H1 (cell line): ENCODE measurements around the gene RNASET2. TPM values are rescaled to one million over a fixed set of nuclear protein-coding genes. Genes with fewer than 3 reads are reported as not detected.

Experiments
- CTCF ChIA-PET: fragments of 300-600 bp; sonication (Branson Sonifier 250); formaldehyde crosslinking; loops from one replicate; lab custom pipeline; 2021; ENCODE audit not compliant: partially characterized antibody; lab: Charles Lee
- POLR2A ChIA-PET: fragments of 300-600 bp; sonication (Branson Sonifier 250); formaldehyde crosslinking; loops from one replicate; lab custom pipeline; 2021; ENCODE audit warnings: inconsistent platforms; ENCODE audit not compliant: partially characterized antibody; lab: Charles Lee
- DNase-seq, 2 experiments: peaks; one replicate each; pipeline versions ENCODE4 v3.0.0 to v3.0.0-alpha.2; 2010 to 2022; ENCODE audit warnings: low spot score in 2 of 2, low read depth in 1 of 2, mixed read lengths in 1 of 2
- FAIRE-seq: peaks from 2 replicates; lab custom pipeline; 2011; peaks lifted over from hg19 to GRCh38; lab: Jason Lieb, UNC
- H2AFZ ChIP-seq: 2 replicates; pipeline ENCODE4 v1.8.1; 2012; ENCODE audit warnings: low read length, inconsistent platforms
- H2AK5ac ChIP-seq: 2 replicates; pipeline ENCODE4 v1.6.1; 2013; ENCODE audit warnings: low read depth, low read length
- H2BK120ac ChIP-seq: replicated peaks from 2 replicates; pipeline ENCODE3; 2013; ENCODE audit warnings: low read depth, low read length, inconsistent platforms
- H2BK12ac ChIP-seq: 2 replicates; pipeline ENCODE4 v1.6.1; 2013; ENCODE audit warnings: low read depth, low read length
- H2BK15ac ChIP-seq: 2 replicates; pipeline ENCODE4 v1.6.1; 2013; ENCODE audit warnings: low read length
- H2BK20ac ChIP-seq: 2 replicates; pipeline ENCODE4 v1.6.1; 2013; ENCODE audit warnings: low read length
- H2BK5ac ChIP-seq: 2 replicates; pipeline ENCODE4 v1.6.1; 2013; ENCODE audit warnings: low read depth, low read length
- H3K14ac ChIP-seq: 2 replicates; pipeline ENCODE4 v1.6.1; 2013; ENCODE audit warnings: inconsistent platforms; ENCODE audit not compliant: insufficient read length
- H3K18ac ChIP-seq: 2 replicates; pipeline ENCODE4 v1.6.1; 2013; ENCODE audit warnings: low read length; ENCODE audit errors: extremely low read depth
- H3K23ac ChIP-seq: 2 replicates; pipeline ENCODE4 v1.6.1; 2013; ENCODE audit warnings: inconsistent platforms; ENCODE audit not compliant: insufficient read length
- H3K23me2 ChIP-seq: 2 replicates; pipeline ENCODE4 v1.6.1; 2013; ENCODE audit warnings: low read depth, low read length
- H3K27ac ChIP-seq: 2 replicates; pipeline ENCODE4 v1.6.1; 2011; ENCODE audit warnings: low read depth, low read length, inconsistent platforms
- H3K27me3 ChIP-seq, 4 experiments: replicated peaks in 1 of 4; 1 replicate in 1 of 4; 2 replicates in 3 of 4; pipeline versions ENCODE4 v1.6.1 to v1.8.1; 2011 to 2013; ENCODE audit warnings: low read length in 3 of 4, mild to moderate bottlenecking in 3 of 4, inconsistent platforms in 2 of 4, mixed read lengths in 2 of 4, moderate library complexity in 1 of 4; ENCODE audit not compliant: control insufficient read depth in 3 of 4, insufficient read depth in 3 of 4; ENCODE audit errors: extremely low read depth in 1 of 4
- H3K36me3 ChIP-seq, 4 experiments: 2 replicates each; pipeline versions ENCODE4 v1.6.1 to v1.8.1; 2011 to 2013; ENCODE audit warnings: mild to moderate bottlenecking in 4 of 4, low read length in 3 of 4, moderate library complexity in 2 of 4, control low read depth in 1 of 4, inconsistent platforms in 1 of 4; ENCODE audit not compliant: insufficient read depth in 4 of 4, control insufficient read depth in 2 of 4
- H3K4ac ChIP-seq: replicated peaks from 2 replicates; pipeline ENCODE3; 2013; ENCODE audit warnings: low read length, low read depth, mixed read lengths, inconsistent platforms; ENCODE audit not compliant: insufficient read length
- H3K4me1 ChIP-seq, 4 experiments: replicated peaks in 1 of 4; 1 replicate in 1 of 4; 2 replicates in 3 of 4; pipeline versions ENCODE4 v1.6.1 to v1.8.1; 2011 to 2013; ENCODE audit warnings: low read length in 3 of 4, inconsistent platforms in 2 of 4, mixed read lengths in 1 of 4; ENCODE audit not compliant: insufficient read depth in 4 of 4, control insufficient read depth in 3 of 4
- H3K4me2 ChIP-seq, 2 experiments: 2 replicates each; pipeline versions ENCODE4 v1.6.1 to v1.8.1; 2011 to 2013; ENCODE audit warnings: low read depth in 2 of 2, low read length in 2 of 2, control low read depth in 1 of 2, inconsistent platforms in 1 of 2, mild to moderate bottlenecking in 1 of 2; ENCODE audit not compliant: insufficient read depth in 1 of 2
- H3K4me3 ChIP-seq, 4 experiments: fragments of 200-600, 300-600 bp in 1 of 4; sonication (generic), shearing (Covaris generic), sonication (Bioruptor Twin) in 1 of 4; 2 replicates each; pipeline versions ENCODE4 v1.5.1 to v1.8.1; 2011 to 2016; ENCODE audit warnings: low read length in 4 of 4, low read depth in 3 of 4, control low read depth in 2 of 4, inconsistent platforms in 2 of 4, mild to moderate bottlenecking in 2 of 4, mixed read lengths in 1 of 4, moderate library complexity in 1 of 4; ENCODE audit not compliant: insufficient read depth in 2 of 4; ENCODE audit errors: extremely low read depth in 1 of 4
- H3K56ac ChIP-seq: replicated peaks from 2 replicates; pipeline ENCODE3; 2013; ENCODE audit warnings: low read depth, mild to moderate bottlenecking, mixed read lengths, low read length, inconsistent platforms; ENCODE audit not compliant: insufficient read length
- H3K79me1 ChIP-seq: 2 replicates; pipeline ENCODE4 v1.6.1; 2013; ENCODE audit warnings: low read depth, low read length, control low read depth
- H3K79me2 ChIP-seq, 2 experiments: 2 replicates each; pipeline versions ENCODE4 v1.6.1 to v1.8.1; 2012 to 2013; ENCODE audit warnings: low read length in 2 of 2, mild to moderate bottlenecking in 2 of 2, inconsistent platforms in 1 of 2; ENCODE audit not compliant: insufficient read depth in 2 of 2, control insufficient read depth in 1 of 2
- H3K9ac ChIP-seq, 4 experiments: replicated peaks in 1 of 4; 1 replicate in 1 of 4; 2 replicates in 3 of 4; pipeline versions ENCODE4 v1.6.1 to v1.8.1; 2011 to 2013; ENCODE audit warnings: low read depth in 3 of 4, low read length in 3 of 4, control low read depth in 2 of 4, mild to moderate bottlenecking in 2 of 4, moderate library complexity in 2 of 4, inconsistent platforms in 1 of 4; ENCODE audit errors: extremely low read depth in 1 of 4
- H3K9me3 ChIP-seq, 2 experiments: 2 replicates each; pipeline versions ENCODE4 v1.6.1 to v1.8.1; 2012 to 2013; ENCODE audit warnings: mild to moderate bottlenecking in 2 of 2, moderate library complexity in 2 of 2, control low read depth in 1 of 2, inconsistent platforms in 1 of 2, low read depth in 1 of 2, low read length in 1 of 2, mixed read lengths in 1 of 2; ENCODE audit not compliant: insufficient read depth in 2 of 2
- H4K20me1 ChIP-seq, 2 experiments: replicated peaks in 1 of 2; 2 replicates each; pipeline versions ENCODE3 to v1.8.1; 2011 to 2013; ENCODE audit warnings: inconsistent platforms in 2 of 2, low read length in 2 of 2, mild to moderate bottlenecking in 1 of 2; ENCODE audit not compliant: insufficient read depth in 2 of 2, control insufficient read depth in 1 of 2
- H4K5ac ChIP-seq: 2 replicates; pipeline ENCODE4 v1.6.1; 2013; ENCODE audit warnings: low read length, low read depth, mixed read lengths, inconsistent platforms; ENCODE audit not compliant: insufficient read length
- H4K8ac ChIP-seq: 2 replicates; pipeline ENCODE4 v1.8.0; 2013; ENCODE audit warnings: mild to moderate bottlenecking, moderate library complexity, low read length, inconsistent platforms; ENCODE audit not compliant: insufficient read depth; ENCODE audit errors: extremely low read depth
- H4K91ac ChIP-seq: replicated peaks from 2 replicates; pipeline ENCODE3; 2013; ENCODE audit warnings: low read length, mixed read lengths, inconsistent platforms; ENCODE audit not compliant: insufficient read length
- BACH1 ChIP-seq: IDR thresholded peaks from 2 replicates; pipeline ENCODE4 v1.6.1; 2012; ENCODE audit warnings: low read length, improper control_type of control experiment
- FOSL1 ChIP-seq: IDR thresholded peaks from 2 replicates; pipeline ENCODE4 v1.6.1; 2011; ENCODE audit warnings: mild to moderate bottlenecking, low read depth, low read length, moderate library complexity; ENCODE audit not compliant: insufficient read depth
- GTF2F1 ChIP-seq: IDR thresholded peaks from 2 replicates; pipeline ENCODE4 v1.6.1; 2012; ENCODE audit warnings: low read depth, low read length, improper control_type of control experiment, borderline replicate concordance
- HDAC6 ChIP-seq: IDR thresholded peaks from one replicate; pipeline ENCODE4 v1.7.1; 2012; ENCODE audit warnings: low read depth, mild to moderate bottlenecking, inconsistent platforms, low read length, moderate library complexity
- JUND ChIP-seq: IDR thresholded peaks from 2 replicates; pipeline ENCODE4 v1.6.1; 2011; ENCODE audit warnings: mild to moderate bottlenecking, improper control_type of control experiment, low read length
- PHF8 ChIP-seq: fragments of 200-600 bp; sonication (generic); conservative IDR thresholded peaks from 2 replicates; pipeline ENCODE4 v1.7.1; 2012; ENCODE audit warnings: low read depth, mild to moderate bottlenecking, inconsistent platforms, low read length, moderate library complexity
- POU5F1 ChIP-seq: IDR thresholded peaks from 2 replicates; pipeline ENCODE4 v1.6.1; 2011; ENCODE audit warnings: low read depth, mild to moderate bottlenecking, low read length, moderate library complexity
- RNF2 ChIP-seq: fragments of 200-900, 300-1000 bp; sonication (generic); IDR thresholded peaks from 2 replicates; pipeline ENCODE4 v1.7.1; 2016; ENCODE audit warnings: borderline replicate concordance, low read depth, mild to moderate bottlenecking, antibody characterized with exemption, low read length; ENCODE audit not compliant: poor library complexity, severe bottlenecking; ENCODE audit errors: missing control alignments
- RXRA ChIP-seq: IDR thresholded peaks from 2 replicates; pipeline ENCODE4 v1.6.1; 2011; ENCODE audit warnings: low read depth, mild to moderate bottlenecking, low read length, moderate library complexity; ENCODE audit not compliant: insufficient read depth
- TAF1 ChIP-seq: IDR thresholded peaks from 2 replicates; pipeline ENCODE4 v1.6.1; 2011; ENCODE audit warnings: mild to moderate bottlenecking, low read depth, low read length
- TBP ChIP-seq: IDR thresholded peaks from 2 replicates; pipeline ENCODE4 v1.6.1; 2011; ENCODE audit warnings: low read depth, low read length, improper control_type of control experiment
- WGBS, 2 experiments: shearing (Covaris generic) in 1 of 2; methylation state at CpG; one replicate each; pipeline versions ENCODE4 v1.1.6 to v1.1.7; 2013 to 2015; ENCODE audit warnings: low lambda C conversion rate in 2 of 2, mixed read lengths in 2 of 2, inconsistent platforms in 1 of 2, low coverage in 1 of 2, missing lambda C conversion rate in 1 of 2; ENCODE audit not compliant: insufficient replicate concordance in 2 of 2, insufficient coverage in 1 of 2, insufficient read length in 1 of 2; ENCODE audit errors: extremely low coverage in 1 of 2, missing lambda C conversion rate in 1 of 2; 5-methylcytosine and 5-hydroxymethylcytosine counted together
- polyA plus RNA-seq, 7 experiments: library from polyadenylated mRNA; depleted of rRNA in 3 of 7; stranded (reverse) in 5 of 7; unstranded in 2 of 7; fragments of >200 nt in 5 of 7; fragments of 200-250 nt in 2 of 7; gene quantifications; 1 replicate in 5 of 7; 2 replicates in 1 of 7; 4 replicates in 1 of 7; pipeline versions ENCODE4 v1.2.1 to v1.2.3, GENCODE V29; 2011 to 2013; ENCODE audit warnings: missing spikeins in 2 of 7, mixed read lengths in 2 of 7
- total RNA-seq: library from RNA; stranded (reverse); fragmentation: NEBNext Ultra II Directional; extraction: Animal tissue kit (Norgen Biotek cat#: 25700); gene quantifications from 2 replicates; pipeline ENCODE4 v1.2.1, GENCODE V29; 2021

The RNASET2 gene
- total and polyA plus RNA-seq, 2 of the 8 experiments (the other 6 are each of a cell fraction or from before 2014, with no cell fraction given): 15.7 to 22.9 TPM

GRCh38 chr6:166925141-166925996 lies 31.0 kb downstream of the RNASET2 start:
- Histone ChIP-seq H4K8ac (no peak overlapping the region), H4K20me1 (peaks cover 0 to 3% of the 10 kb centered on the region in 2 experiments), H2BK20ac (no peak overlapping the region), H3K56ac (no peak overlapping the region), H2AK5ac (0 out of 2 replicates have a peak overlapping the region, but pooled peaks have one; percentile 2), H3K4ac (no peak overlapping the region), H3K4me1 (no peaks in the 10 kb centered on the region), H3K4me3 (no peak overlapping the region), H4K5ac (no peak overlapping the region), H3K4me2 (no peak overlapping the region), H3K18ac (no peak overlapping the region), H3K23ac (no peak overlapping the region), H2AFZ (no peak overlapping the region), H2BK12ac (no peak overlapping the region), H3K79me2 (no peaks in the 10 kb centered on the region), H2BK15ac (no peak overlapping the region), H3K27ac (peak overlapping the region; percentile 15; the same call in 1 of the 2 replicates), H3K79me1 (no peaks in the 10 kb centered on the region), H3K14ac (no peak overlapping the region), H4K91ac (no peak overlapping the region), H2BK120ac (no peak overlapping the region), H3K27me3 (no peaks in the 10 kb centered on the region), H3K36me3 (no peaks in the 10 kb centered on the region; a peak in 1 of 8 replicates), H3K9ac (no peak overlapping the region), H2BK5ac (no peak overlapping the region), H3K9me3 (no peaks in the 10 kb centered on the region), H3K23me2 (no peaks in the 10 kb centered on the region)
- WGBS, 2 experiments: 87% methylated on average over 17 of the region's 19 CpGs; no CpG with 5 or more reads in 1 of the 2 experiments
- no peak for DNase-seq
- CTCF ChIA-PET: interaction anchor here (0.7 to 1.3 kb wide), 2 partner anchors 26 to 768 kb away, joined by 3 to 4 read pairs; no protein-coding TSS in a partner anchor
- FAIRE-seq: no peak
- POLR2A ChIA-PET: no interaction called here
- TF ChIP-seq BACH1 (no peak), HDAC6 (no peak), GTF2F1 (no peak), RNF2 (no peak), TBP (no peak), RXRA (no peak), FOSL1 (no peak), TAF1 (no peak), POU5F1 (no peak), JUND (no peak), PHF8 (no peak)
